ENCODE data around the gene MAGED4. TPM values are rescaled to one million over a fixed set of nuclear protein-coding genes. Genes with fewer than 3 reads are reported as not detected.
"Not testable (repeated sequence)": the region's sequence is repeated elsewhere in the genome, so short reads cannot be mapped to it uniquely, and the experiment has no call there.

The MAGED4 gene, protein sequence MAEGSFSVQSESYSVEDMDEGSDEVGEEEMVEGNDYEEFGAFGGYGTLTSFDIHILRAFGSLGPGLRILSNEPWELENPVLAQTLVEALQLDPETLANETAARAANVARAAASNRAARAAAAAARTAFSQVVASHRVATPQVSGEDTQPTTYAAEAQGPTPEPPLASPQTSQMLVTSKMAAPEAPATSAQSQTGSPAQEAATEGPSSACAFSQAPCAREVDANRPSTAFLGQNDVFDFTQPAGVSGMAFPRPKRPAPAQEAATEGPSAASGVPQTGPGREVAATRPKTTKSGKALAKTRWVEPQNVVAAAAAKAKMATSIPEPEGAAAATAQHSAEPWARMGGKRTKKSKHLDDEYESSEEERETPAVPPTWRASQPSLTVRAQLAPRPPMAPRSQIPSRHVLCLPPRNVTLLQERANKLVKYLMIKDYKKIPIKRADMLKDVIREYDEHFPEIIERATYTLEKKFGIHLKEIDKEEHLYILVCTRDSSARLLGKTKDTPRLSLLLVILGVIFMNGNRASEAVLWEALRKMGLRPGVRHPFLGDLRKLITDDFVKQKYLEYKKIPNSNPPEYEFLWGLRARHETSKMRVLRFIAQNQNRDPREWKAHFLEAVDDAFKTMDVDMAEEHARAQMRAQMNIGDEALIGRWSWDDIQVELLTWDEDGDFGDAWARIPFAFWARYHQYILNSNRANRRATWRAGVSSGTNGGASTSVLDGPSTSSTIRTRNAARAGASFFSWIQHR
- 75.6 to 94.1 TPM (median 80.2 TPM) in 3 replicates for total RNA-seq

DNA sequence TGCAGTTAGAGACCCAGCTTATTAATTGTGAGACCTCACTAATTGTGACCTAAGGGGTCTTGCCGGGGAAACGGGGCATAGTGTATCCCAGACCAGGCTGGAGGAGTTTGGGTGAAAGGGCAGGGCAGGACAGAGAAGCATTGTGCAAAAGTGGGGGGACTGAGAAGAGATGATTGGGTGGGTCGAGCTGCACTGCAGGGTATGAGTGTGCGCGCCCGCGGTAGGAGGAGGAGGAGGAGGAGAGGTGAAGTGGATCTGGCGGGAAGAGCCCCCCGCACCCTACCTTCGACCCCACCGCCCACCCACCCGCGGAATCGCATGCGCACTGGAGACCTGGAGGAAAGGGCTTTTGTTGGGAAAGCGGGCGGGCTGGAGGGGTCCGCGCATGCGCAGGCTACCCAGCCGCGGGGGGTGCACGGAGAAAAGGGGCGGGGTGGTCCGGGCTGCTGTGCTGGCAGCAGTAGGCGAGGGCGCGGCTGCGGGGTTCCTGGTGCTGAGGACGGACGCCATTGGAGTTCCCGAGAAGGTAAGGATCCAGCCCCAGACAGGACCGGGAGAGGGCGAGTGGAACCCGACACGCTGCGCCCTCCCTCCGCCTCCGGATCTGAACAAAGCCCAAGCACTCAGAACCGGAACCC is at the start of gene MAGED4:
Gene MAGED4 (plus strand): TSS at position 449 of the 638 bp plus-strand sequence. CDS start 1,035 bp downstream, outside the sequence.
- not testable (repeated sequence) for DNase-seq (ENCODE audit: low spot score in 2 of 2, unreplicated experiment in 2 of 2); H3K4me3 Mint-ChIP-seq; H3K9me3 Mint-ChIP-seq; H3K36me3 Mint-ChIP-seq; H3K4me1 Mint-ChIP-seq; H3K27ac Mint-ChIP-seq; H3K27me3 Mint-ChIP-seq (ENCODE audit: low read depth)

DNA sequence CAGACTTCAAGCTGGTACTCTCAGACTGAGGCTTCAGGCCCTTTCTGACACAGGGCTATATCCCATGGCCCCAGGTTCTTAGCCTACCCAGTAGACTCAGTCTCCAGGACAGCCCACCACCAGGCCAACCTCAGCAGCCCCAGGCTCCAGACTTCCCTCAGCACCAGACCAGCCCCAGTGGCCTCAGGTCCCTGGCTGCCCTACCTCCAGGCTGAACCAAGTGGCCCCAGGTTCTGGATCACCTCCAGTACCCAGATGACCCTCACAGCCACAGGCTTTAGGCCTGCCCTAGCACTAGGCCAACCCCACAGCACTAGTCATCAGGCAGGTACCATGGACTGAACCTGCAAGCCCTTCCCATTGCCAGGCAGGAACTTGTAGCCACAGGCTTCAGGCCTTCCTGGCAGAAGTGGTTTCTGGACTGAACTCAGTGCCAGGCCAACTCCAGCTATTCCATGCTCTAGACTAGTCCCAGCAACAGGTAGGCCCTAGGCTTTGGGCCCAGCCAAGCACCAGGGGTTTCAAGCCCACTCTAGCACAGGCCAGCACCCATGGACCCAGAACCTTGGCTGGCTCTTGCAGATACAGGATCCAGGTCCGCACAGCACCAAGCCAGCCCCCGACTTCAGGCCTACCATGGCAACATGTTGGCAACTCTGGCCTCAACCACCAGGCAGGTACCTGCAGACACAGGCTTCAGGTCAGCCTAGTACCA is 45.7 kb upstream of the MAGED4 start:
- no peaks in the 10 kb centered on the region for H3K27me3 Mint-ChIP-seq (ENCODE audit: low read depth)
- no peaks in the 10 kb centered on the region for H3K4me1 Mint-ChIP-seq
- TF ChIP-seq, protein P1, sequence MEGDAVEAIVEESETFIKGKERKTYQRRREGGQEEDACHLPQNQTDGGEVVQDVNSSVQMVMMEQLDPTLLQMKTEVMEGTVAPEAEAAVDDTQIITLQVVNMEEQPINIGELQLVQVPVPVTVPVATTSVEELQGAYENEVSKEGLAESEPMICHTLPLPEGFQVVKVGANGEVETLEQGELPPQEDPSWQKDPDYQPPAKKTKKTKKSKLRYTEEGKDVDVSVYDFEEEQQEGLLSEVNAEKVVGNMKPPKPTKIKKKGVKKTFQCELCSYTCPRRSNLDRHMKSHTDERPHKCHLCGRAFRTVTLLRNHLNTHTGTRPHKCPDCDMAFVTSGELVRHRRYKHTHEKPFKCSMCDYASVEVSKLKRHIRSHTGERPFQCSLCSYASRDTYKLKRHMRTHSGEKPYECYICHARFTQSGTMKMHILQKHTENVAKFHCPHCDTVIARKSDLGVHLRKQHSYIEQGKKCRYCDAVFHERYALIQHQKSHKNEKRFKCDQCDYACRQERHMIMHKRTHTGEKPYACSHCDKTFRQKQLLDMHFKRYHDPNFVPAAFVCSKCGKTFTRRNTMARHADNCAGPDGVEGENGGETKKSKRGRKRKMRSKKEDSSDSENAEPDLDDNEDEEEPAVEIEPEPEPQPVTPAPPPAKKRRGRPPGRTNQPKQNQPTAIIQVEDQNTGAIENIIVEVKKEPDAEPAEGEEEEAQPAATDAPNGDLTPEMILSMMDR (IDR thresholded peaks at IDR 0.05; ENCODE audit: unreplicated experiment) = no peak
- no peak overlapping the region for H3K4me3 Mint-ChIP-seq
- no peak overlapping the region for H3K27ac Mint-ChIP-seq
- no peak for DNase-seq (ENCODE audit: low spot score in 2 of 2, unreplicated experiment in 2 of 2)
- no peaks in the 10 kb centered on the region for H3K36me3 Mint-ChIP-seq
- peaks cover 18% of the 10 kb centered on the region for H3K9me3 Mint-ChIP-seq

DNA sequence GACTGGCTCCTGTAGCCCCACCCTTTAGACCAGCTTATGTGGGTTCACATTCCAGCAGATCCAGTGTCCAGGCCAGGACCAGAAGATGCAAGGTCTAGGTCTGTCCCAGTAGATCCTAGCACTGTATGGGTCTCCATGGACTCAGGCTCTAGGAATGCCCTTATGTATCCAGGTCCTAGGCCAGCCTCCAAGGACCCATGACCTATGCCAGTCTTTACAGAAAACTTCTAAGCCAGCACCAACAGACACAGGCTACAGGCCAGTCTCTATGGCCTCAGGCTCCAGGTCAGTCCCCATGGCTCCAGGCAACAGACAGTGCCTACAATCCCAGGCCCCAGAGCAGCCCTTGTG is 45.2 kb upstream of the MAGED4 start:
- no peak for DNase-seq (ENCODE audit: low spot score in 2 of 2, unreplicated experiment in 2 of 2)
- Mint-ChIP-seq H3K4me3 (no peak overlapping the region), H3K36me3 (no peaks in the 10 kb centered on the region), H3K9me3 (peaks cover 17% of the 10 kb centered on the region), H3K27me3 (ENCODE audit: low read depth) (no peaks in the 10 kb centered on the region), H3K4me1 (no peaks in the 10 kb centered on the region), H3K27ac (no peak overlapping the region)
- TF ChIP-seq, protein P1 (IDR thresholded peaks at IDR 0.05; ENCODE audit: unreplicated experiment) = no peak

DNA sequence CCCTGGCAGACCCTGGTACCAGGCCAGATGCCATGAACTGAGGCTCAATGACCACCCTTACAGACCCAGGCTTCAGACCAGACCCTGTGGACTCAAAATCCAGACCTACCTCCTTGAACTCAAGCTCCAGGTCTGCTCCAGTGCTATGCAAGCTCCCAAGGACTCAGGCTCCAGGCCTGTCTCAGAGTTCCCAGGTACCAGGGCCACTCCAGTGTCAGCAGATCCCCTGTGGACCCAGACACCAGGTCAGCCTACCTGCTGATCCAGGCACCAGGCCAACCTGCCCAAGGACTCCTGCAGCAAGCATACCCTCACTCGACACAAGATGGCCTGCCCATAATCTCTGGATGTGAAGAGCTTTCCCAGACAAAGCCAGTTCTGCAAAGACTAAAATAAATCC is 44.7 kb upstream of the MAGED4 start:
- no peak overlapping the region for H3K4me3 Mint-ChIP-seq
- H3K4me1 Mint-ChIP-seq = no peaks in the 10 kb centered on the region
- TF ChIP-seq, protein P1 (IDR thresholded peaks at IDR 0.05; ENCODE audit: unreplicated experiment) = no peak
- H3K27me3 Mint-ChIP-seq (ENCODE audit: low read depth) = no peaks in the 10 kb centered on the region
- peaks cover 20% of the 10 kb centered on the region for H3K9me3 Mint-ChIP-seq
- no peaks in the 10 kb centered on the region for H3K36me3 Mint-ChIP-seq
- DNase-seq (ENCODE audit: low spot score in 2 of 2, unreplicated experiment in 2 of 2) = no peak
- no peak overlapping the region for H3K27ac Mint-ChIP-seq

DNA sequence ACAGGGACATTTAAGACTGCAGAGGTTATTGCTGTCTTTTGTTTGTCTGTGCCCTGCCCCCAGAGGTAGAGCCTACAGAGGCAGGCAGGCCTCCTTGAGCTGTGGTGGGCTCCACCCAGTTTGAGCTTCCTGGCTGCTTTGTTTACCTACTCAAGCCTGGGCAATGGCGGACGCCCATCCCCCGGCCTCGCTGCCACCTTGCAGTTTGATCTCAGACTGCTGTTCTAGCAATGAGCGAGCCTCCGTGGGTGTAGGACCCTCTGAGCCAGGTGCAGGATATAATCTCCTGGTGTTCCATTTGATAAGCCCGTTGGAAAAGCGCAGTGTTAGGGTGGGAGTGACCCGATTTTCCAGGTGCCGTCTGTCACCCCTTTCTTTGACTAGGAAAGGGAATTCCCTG is 34.0 kb upstream of the MAGED4 start:
- not testable (repeated sequence) for H3K36me3 Mint-ChIP-seq; H3K27me3 Mint-ChIP-seq (ENCODE audit: low read depth); H3K27ac Mint-ChIP-seq; H3K4me3 Mint-ChIP-seq; H3K4me1 Mint-ChIP-seq; DNase-seq (ENCODE audit: low spot score in 2 of 2, unreplicated experiment in 2 of 2)
- H3K9me3 Mint-ChIP-seq = peaks cover 43% of the 10 kb centered on the region

DNA sequence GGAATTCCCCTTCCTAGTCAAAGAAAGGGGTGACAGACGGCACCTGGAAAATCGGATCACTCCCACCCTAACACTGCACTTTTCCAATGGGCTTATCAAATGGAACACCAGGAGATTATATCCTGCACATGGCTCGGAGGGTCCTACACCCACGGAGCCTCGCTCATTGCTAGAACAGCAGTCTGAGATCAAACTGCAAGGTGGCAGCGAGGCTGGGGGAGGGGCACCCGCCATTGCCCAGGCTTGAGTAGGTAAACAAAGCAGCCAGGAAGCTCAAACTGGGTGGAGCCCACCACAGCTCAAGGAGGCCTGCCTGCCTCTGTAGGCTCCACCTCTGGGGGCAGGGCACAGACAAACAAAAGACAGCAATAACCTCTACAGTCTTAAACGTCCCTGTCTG is 24.5 kb upstream of the MAGED4 start:
- not testable (repeated sequence) for H3K4me3 Mint-ChIP-seq; H3K27ac Mint-ChIP-seq; H3K27me3 Mint-ChIP-seq (ENCODE audit: low read depth); H3K36me3 Mint-ChIP-seq; DNase-seq (ENCODE audit: low spot score in 2 of 2, unreplicated experiment in 2 of 2); H3K4me1 Mint-ChIP-seq
- H3K9me3 Mint-ChIP-seq = peaks cover 51% of the 10 kb centered on the region

All from mesothelial cell of epicardium (in vitro differentiated cells).